Thyroid gland (tissue), 4 donors: ENCODE measurements around the gene ULK1. TPM values are rescaled to one million over a fixed set of nuclear protein-coding genes. Genes with fewer than 3 reads are reported as not detected.
A peak's percentile ranks its signal among the peaks of the same experiment; 100 is the strongest.

Source experiments
- DNase-seq, 2 donors: peaks; one replicate each; pipeline ENCODE4 v3.0.0-alpha.2; 2019
- H3K27ac ChIP-seq, 3 donors: fragments of 200-600 bp; sonication (generic); 1 replicate in 2 of 3; 2 replicates in 1 of 3; pipeline ENCODE4 v1.5.1; 2016 to 2019; ENCODE audit warnings: mild to moderate bottlenecking in 1 of 3, moderate library complexity in 1 of 3
- H3K27me3 ChIP-seq: fragments of 200-600 bp; sonication (generic); one replicate; pipeline ENCODE4 v1.5.1; 2019
- H3K36me3 ChIP-seq, 2 donors: fragments of 200-600 bp; sonication (generic); one replicate each; pipeline ENCODE4 v1.5.1; 2016 to 2019
- H3K4me1 ChIP-seq, 2 donors: fragments of 200-600 bp; sonication (generic); one replicate each; pipeline ENCODE4 v1.5.1; 2017 to 2019
- H3K4me3 ChIP-seq, 3 donors: fragments of 200-600 bp; sonication (generic); replicated peaks in 1 of 3; 1 replicate in 2 of 3; 2 replicates in 1 of 3; pipeline ENCODE4 v1.5.1; 2016; ENCODE audit warnings: mild to moderate bottlenecking in 1 of 3
- H3K9me3 ChIP-seq: fragments of 200-600 bp; sonication (generic); one replicate; pipeline ENCODE4 v1.5.1; 2017
- POLR2A ChIP-seq, 2 donors: fragments of 450-650 bp; IDR thresholded peaks; one replicate each; pipeline ENCODE4 v1.6.1; 2017; ENCODE audit warnings: antibody characterized with exemption in 2 of 2, mild to moderate bottlenecking in 2 of 2, moderate library complexity in 1 of 2
- WGBS, 2 donors: methylation state at CpG; one replicate each; pipeline ENCODE4 v1.1.5; 2017; 5-methylcytosine and 5-hydroxymethylcytosine counted together
- intact Hi-C: fragments of 100-400 bp; cut with DNase I; formaldehyde crosslinking; loops from one replicate; pipeline ENCODE4 v1.15.1; 2023
- total RNA-seq, 4 donors: library from RNA; depleted of rRNA; stranded (reverse); fragments of >200 nt; gene quantifications; one replicate each; pipeline ENCODE4 v1.2.3, GENCODE V29; 2016
- TF ChIP-seq, protein P1 (sequence below), 6 experiments: fragments of 200-600 bp in 3 of 6; fragments of 450-650 bp in 3 of 6; sonication (generic) in 3 of 6; IDR thresholded peaks; one replicate each; pipeline ENCODE4 v1.5.1; 2016 to 2019; ENCODE audit warnings: antibody characterized with exemption in 6 of 6, mild to moderate bottlenecking in 2 of 6, inconsistent platforms in 1 of 6, moderate library complexity in 1 of 6

Gene ULK1
- total RNA-seq, 4 donors from 2014 or later: 21.1 to 27.7 (median 21.7) TPM

GRCh38 chr12:131922772-131923171, 28.4 kb downstream of the ULK1 start:
- Histone ChIP-seq H3K4me1 (no peaks in the 10 kb centered on the region), H3K36me3 (peaks cover 33 to 36% of the 10 kb centered on the region in 2 donors), H3K27ac (no peak overlapping the region), H3K9me3 (no peaks in the 10 kb centered on the region), H3K27me3 (no peaks in the 10 kb centered on the region), H3K4me3 (no peak overlapping the region)
- TF ChIP-seq POLR2A (IDR thresholded peaks at IDR 0.05): no peak
- TF ChIP-seq, protein P1, sequence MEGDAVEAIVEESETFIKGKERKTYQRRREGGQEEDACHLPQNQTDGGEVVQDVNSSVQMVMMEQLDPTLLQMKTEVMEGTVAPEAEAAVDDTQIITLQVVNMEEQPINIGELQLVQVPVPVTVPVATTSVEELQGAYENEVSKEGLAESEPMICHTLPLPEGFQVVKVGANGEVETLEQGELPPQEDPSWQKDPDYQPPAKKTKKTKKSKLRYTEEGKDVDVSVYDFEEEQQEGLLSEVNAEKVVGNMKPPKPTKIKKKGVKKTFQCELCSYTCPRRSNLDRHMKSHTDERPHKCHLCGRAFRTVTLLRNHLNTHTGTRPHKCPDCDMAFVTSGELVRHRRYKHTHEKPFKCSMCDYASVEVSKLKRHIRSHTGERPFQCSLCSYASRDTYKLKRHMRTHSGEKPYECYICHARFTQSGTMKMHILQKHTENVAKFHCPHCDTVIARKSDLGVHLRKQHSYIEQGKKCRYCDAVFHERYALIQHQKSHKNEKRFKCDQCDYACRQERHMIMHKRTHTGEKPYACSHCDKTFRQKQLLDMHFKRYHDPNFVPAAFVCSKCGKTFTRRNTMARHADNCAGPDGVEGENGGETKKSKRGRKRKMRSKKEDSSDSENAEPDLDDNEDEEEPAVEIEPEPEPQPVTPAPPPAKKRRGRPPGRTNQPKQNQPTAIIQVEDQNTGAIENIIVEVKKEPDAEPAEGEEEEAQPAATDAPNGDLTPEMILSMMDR (IDR thresholded peaks at IDR 0.05): no peak
- DNase-seq: no peak
- intact Hi-C loops: no loop called here
- 94 to 95% methylated on average over 13 of the region's 13 CpGs for WGBS, 2 donors

DNA sequence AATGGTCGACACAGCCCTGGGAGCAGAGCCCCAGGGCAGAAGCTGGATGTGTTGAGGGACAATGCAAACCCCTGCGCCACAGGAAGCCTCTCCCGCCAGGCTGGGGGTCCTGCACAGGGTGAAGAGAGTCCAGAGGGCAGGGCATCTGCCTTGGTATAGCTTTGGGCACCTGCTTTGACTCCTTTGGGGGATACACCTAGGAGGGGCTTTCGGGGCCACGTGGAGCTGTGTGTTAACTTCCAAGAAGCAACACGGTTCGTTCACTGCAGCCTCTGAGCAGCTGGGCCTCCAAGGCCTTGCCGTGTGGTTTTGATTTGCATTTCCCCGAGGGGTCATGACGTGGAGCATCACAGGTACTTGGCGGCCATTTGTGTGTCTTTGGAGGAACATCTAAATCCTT, 28.8 kb downstream of the ULK1 start:
- DNase-seq: no peak
- H3K27me3 ChIP-seq: no peaks in the 10 kb centered on the region

GRCh38 chr12:131927110-131928079, 33.0 kb downstream of the ULK1 start:
- intact Hi-C loops: loop anchor here (2.0 kb wide), 1 partner anchor 33 kb away; the partner anchor contains the start of gene ULK1
- no peak overlapping the region for H3K27ac ChIP-seq
- H3K9me3 ChIP-seq: no peaks in the 10 kb centered on the region
- WGBS, 2 donors: 85 to 90% methylated on average over 21 to 23 of the region's 24 CpGs
- no peak overlapping the region for H3K4me3 ChIP-seq
- peak in 1 of 2 donors; percentile 13 for DNase-seq
- H3K4me1 ChIP-seq: peaks cover 7 to 12% of the 10 kb centered on the region in 2 donors
- no peaks in the 10 kb centered on the region for H3K27me3 ChIP-seq
- TF ChIP-seq, protein P1 (IDR thresholded peaks at IDR 0.05): no peak
- TF ChIP-seq POLR2A (IDR thresholded peaks at IDR 0.05): no peak
- H3K36me3 ChIP-seq: peaks cover 6 to 7% of the 10 kb centered on the region in 2 donors

More for the DNA sequence above, 28.8 kb downstream of the ULK1 start:
- Histone ChIP-seq H3K4me1 (peaks cover 0 to 2% of the 10 kb centered on the region in 2 donors), H3K36me3 (peaks cover 28 to 36% of the 10 kb centered on the region in 2 donors), H3K4me3 (no peak overlapping the region), H3K27ac (no peak overlapping the region), H3K9me3 (no peaks in the 10 kb centered on the region)
- intact Hi-C loops: no loop called here
- WGBS, 2 donors: 89 to 93% methylated on average over 11 of the region's 11 CpGs
- no peak for TF ChIP-seq POLR2A (IDR thresholded peaks at IDR 0.05)
- TF ChIP-seq, protein P1 (IDR thresholded peaks at IDR 0.05): no peak

DNA sequence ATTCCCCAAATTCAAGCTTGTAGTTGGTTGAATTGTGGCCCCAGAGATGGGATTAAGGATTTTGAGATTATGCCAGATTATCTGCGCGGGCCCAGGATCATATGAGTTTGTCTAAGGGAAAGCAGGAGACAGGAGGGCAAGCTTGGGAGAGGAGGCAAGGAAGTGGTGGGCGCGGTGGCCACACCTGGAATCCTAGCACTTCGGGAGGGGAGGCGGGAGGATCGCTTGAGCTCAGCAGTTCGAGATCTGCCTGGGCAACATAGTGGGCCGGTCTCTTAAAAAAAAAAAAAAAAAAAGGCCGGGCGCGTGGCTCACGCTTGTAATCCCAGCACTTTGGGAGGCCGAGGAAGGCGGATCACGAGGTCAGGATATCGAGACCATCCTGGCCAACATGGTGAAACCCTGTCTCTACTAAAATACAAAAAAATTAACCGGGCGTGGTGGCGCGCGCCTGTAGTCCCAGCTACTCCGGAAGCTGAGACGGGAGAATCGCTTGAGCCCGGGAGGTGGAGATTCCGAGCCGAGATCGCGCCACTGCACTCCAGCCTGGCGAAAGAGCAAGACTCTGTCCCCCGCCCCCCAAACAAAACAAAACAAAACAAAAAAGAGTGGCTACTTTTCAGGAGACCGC, 33.8 kb downstream of the ULK1 start:
- TF ChIP-seq, protein P1 (IDR thresholded peaks at IDR 0.05): no peak
- TF ChIP-seq POLR2A (IDR thresholded peaks at IDR 0.05): no peak
- 45 to 46% methylated on average over 33 of the region's 33 CpGs for WGBS, 2 donors
- Histone ChIP-seq H3K27ac (peak overlapping the region; percentile 49 to 86 (median 64)), H3K27me3 (no peaks in the 10 kb centered on the region), H3K4me3 (peak overlapping the region; percentile 14 to 62 (median 60)), H3K9me3 (no peaks in the 10 kb centered on the region), H3K4me1 (peaks cover 7 to 12% of the 10 kb centered on the region in 2 donors), H3K36me3 (peaks cover 9 to 15% of the 10 kb centered on the region in 2 donors)
- no peak for DNase-seq
- intact Hi-C loops: loop anchor here (2.0 kb wide), 1 partner anchor 33 kb away; the partner anchor contains the start of gene ULK1
